HG02884 (cell line): ENCODE results near the gene RARRES2.
A peak's percentile ranks its signal among the peaks of the same experiment; 100 is the strongest.

ENCODE experiments used
- ATAC-seq: cut with Tn5 transposase; IDR thresholded peaks from one replicate; pipeline ENCODE4 v1.9.1; 2021; ENCODE audit warnings: mild to moderate bottlenecking, moderate library complexity; ENCODE audit not compliant: unreplicated experiment

RARRES2 gene

DNA sequence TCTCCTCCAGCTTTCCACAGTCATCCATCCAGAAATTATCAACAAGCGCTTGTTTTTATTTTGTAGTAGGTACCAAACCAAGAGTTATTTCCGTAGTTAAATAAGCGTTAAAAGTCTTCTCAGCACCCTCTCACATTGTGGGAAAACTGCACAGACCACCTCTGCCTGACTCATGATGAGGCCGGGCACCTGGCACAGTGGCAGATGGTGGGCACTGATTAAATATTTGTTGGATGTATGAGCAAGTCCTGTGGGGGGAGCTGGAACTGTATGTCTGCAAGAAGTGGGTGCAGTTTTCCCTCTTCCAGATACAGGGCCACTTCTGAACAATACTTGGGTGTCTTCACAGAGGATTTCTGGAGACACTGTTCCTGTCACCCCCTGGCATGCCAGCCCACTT is 21.9 kb upstream of the RARRES2 start:
- ATAC-seq, result no peak

DNA sequence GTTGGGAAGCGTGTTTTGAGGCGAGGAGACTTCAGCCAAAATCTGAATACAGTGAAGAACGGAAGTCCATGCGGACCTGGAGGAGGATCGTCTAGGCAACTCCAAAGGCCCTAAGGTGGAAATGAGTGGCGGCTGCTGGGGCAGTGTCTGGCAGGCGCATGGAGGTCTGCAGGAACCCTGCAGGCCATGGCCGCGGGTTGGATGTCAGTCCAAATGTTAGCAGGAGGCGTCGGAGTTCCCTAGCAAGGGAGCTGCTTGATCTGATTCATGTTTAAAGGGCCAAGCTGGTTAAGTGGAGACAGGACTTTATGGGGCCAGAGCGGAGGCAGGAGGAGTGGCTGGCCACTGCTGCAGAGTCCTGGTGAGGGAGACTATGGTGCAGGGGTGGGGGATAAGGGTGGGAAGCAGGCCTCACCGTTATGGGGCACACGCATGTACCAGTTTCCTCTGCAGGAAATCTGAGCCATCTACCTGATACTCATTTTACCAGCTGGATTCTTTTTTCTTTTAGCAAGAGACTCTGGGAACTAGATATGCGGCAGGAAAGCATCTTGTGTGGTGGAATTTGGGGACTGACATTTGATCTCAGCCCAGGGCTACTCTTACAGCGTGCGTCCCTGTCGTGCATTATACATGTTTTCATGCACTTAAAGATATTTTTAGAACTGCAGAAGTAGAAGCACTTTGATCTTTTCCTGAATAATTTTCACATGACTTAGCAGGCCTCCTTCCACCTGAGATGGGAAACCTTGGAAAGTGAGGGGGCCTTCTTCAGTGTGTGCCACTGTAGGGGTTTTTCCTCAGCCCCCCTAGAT is 20.6 kb upstream of the RARRES2 start:
- ATAC-seq, result no peak

- ATAC-seq, result no peak
Observed at GRCh38 chr7:150361402-150361801, 20.0 kb upstream of the RARRES2 start.

DNA sequence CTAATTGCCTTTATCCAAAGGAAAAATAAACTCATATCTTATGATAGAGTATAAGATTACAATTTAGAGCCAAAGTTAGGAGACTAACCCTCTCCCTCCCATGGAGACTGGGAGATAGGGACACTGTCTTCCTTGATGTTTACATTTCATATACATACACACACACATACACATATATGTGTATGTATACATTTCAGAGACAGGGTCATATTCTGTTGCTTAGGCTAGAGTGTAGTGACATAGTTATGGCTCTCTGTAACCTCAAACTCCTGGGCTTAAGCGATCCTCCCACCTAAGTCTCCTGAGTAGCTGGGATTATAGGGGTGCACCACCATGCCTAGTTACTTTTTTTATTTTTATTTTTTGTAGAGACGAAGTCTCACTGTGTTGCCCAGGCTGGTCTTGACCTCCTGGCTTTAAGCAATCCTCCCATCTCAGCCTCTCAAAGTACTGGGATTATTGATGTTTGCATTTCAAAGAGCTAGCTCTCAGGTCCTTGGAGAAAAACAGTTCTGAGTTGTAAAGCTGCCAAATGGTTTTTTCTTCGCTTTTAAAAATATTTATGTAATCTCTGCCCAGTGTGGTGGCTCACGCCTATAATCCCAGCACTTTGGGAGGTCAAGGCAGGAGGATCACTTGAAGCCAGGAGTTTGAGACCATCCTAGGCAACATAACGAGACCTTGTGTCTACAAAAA is 19.1 kb upstream of the RARRES2 start:
- no peak for ATAC-seq

DNA sequence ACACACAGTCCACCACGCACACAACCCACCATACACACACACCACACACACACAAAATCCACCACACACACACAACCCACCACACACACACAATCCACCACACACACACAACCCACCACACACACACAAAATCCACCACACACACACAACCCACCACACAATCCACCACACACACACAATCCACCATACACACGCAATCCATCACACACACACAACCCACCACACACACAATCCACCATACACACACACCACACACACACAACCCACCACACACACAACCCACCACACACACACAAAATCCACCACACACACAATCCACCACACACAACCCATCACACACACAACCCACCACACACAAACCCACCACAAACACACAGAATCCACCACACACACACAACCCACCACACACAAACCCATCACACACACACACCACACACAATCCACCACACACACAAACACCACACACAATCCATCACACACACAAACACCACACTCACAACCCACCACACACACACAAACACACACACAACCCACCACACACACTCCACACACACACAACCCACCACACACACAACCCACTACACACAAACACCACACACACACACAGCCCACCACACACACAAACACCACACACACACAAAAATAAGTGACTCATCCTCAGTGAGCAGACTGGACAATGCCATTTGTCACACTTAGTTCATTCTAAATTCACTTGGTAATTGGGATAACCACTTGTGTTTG is 18.4 kb upstream of the RARRES2 start:
- ATAC-seq, result no peak

DNA sequence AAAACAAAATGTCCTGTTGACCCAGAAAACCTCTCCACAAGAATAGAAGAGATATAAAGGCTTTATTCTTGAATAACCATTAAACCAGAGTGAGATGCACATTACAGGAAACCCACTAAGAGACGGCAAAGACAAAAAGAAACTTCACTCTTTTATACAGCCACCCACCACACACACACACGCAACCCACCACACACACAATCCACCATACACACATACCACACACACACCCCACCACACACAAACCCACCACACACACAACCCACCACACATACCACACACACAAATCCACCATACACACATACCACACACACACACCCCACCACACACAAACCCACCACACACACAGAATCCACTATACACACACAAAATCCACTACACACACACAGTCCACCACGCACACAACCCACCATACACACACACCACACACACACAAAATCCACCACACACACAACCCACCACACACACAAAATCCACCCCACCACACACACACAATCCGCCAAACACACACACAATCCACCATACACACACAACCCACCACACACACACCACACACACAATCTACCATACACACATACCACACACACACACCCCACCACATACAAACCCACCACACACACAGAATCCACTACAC is 17.7 kb upstream of the RARRES2 start:
- ATAC-seq, result no peak

DNA sequence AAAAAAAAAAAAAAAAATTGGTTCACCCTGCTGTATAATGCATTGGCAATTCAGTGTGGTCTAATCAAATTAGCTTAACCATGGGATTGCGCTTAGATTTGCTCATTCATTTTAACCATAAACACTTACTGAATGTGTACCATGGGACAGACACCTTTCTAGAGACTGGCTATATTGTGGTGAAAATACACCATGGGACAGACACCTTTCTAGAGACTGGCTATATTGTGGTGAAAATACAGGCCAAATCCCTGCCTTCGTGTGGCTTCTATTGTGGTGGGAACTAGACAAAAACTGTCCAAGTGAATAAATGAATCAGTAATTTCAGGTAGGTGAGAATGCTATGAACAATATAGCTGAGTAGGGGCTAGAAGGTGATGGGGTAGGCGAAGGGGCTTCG is 17.0 kb upstream of the RARRES2 start:
- ATAC-seq, result no peak

DNA sequence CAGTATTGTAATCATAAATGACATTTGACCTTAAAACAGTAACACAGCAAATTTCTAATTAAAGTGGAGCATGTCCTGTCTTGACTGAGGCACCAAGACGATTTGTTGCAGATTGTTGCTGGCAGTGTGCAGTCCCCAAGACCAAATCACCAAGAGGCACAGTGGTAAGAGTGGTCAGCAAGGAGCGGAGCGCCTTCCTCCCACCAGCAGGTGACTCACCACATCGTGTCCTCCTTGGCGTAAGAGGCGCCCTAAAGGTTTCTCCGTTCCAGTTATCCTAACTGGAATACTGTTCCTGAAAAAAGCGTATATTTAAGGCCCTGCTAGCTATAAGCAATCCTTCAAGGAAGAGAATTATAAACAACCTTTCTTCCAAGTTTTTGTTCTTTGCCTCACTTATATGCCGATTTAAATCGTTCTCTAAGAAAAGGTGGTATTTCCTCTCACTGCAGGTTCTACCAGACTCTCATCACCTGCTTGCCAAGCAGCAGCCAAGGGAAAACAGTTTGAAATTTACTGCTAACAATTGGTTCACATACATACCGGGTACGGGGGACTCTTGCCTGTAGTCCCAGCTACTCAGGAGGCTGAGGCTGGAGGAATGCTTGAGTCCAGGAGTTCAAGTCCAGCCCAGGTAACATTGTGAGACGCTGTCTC is 16.5 kb upstream of the RARRES2 start:
- ATAC-seq, result no peak

GRCh38 chr7:150357270-150357669 is 15.8 kb upstream of the RARRES2 start:
- no peak for ATAC-seq

- ATAC-seq, result no peak
Observed at GRCh38 chr7:150356265-150356897, 15.0 kb upstream of the RARRES2 start.

DNA sequence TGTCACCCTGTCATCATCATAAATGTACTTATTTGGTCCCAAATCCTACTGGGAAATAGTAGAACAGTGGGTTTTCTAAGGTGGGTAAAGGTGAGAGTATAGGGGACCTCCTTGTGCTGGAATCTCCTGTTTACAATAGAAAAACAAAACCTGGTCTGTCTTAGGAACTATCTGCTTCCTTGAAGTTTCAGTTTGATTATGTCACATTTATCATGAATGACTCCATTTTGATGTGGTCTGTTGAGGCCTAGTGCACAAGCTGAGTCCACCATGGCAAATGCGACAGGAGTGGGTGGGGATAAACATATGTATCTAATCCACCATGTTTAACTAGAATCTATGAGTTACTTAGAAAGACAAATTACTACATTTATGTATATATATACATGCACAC is 14.2 kb upstream of the RARRES2 start:
- no peak for ATAC-seq

DNA sequence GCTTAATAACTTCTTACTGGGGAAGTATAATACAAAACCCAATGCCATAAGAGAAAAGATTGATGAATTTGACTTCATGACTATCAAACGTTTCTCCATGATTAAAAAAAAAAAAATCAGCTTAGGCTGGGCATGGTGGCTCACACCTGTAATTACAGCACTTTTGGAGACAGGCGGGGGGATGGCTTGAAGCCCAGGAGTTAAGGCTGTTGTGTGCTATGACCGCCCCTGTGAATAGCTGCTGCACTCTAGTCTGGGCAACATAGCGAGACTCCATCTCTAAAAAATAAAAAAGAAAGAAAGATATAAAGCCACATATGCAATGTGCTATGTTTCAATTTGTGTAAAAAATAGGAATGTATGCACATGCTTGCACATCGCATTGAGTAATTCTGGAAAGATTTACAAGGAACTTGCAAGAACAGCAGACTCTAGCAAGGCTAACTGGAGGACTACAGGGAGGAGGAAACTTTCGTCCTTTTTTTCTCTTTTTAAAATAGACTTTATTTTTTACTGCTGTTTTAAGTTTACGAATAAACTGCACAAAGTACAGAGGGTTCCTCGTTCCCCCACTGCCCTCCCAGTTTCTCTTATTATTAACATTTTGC is 10.3 kb upstream of the RARRES2 start:
- no peak for ATAC-seq

- no peak for ATAC-seq
Observed at GRCh38 chr7:150346922-150347321, 5.5 kb upstream of the RARRES2 start.

DNA sequence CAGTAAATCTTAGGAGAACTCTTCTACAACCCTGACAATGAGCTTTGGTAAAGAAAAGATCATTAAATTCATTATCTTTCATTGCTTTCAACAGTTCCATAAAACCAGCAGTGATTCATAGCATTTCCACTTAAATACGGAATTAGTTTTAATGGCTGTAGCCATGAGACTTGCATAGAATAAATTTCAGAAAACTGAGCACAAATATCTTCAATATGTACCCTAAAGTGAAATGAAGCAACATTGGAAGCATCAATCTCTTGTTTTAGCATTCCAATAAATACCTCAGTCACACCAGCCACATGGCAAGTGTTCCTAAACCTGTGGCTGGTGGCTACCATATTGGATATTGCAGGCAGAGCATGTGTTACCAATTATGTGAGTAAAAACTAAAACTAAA is 3.6 kb upstream of the RARRES2 start:
- ATAC-seq, result no peak

GRCh38 chr7:150344299-150344698 is 2.9 kb upstream of the RARRES2 start:
- no peak for ATAC-seq

GRCh38 chr7:150343225-150343624 is 1.8 kb upstream of the RARRES2 start:
- no peak for ATAC-seq

- ATAC-seq, result no peak
Observed at GRCh38 chr7:150342121-150342408, 636 bp upstream of the RARRES2 start.

- no peak for ATAC-seq
Observed at GRCh38 chr7:150340875-150341262, 560 bp downstream of the RARRES2 start.

DNA sequence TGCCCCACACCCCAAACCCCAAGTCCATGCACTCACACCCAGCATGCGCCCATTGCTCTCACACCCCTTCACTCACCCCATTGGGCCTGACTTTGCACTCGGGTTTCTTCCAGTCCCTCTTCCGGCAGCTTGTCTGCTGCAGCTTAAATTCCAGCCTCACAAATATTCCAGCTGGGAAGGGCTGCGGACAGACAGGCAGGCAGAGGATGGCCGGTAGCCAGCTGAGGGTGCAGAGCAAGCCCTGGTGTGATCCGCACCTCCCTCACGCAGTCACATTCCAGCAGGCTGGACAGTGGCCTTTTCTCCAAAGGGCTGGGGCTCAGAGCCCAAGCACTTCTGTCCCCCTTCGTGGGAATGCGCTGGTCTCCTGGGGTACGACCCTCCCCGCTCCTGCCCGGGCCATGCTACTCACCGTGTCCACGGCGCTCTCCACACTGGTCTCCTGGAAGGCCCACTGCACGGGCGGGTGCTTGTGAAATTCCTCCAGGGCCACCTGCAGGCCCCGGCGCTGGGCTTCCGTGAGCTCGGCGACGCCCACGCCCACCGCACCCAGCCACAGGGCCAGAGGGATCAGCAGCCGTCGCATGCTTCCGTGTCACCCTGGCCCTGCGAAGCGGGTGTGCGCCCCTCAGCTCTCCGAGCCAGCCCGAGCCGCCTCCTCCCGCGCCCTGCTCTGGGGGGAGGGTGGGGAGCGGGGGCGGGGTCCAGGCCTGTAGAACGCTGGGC is 1.2 kb downstream of the RARRES2 start:
- peak; percentile 59 for ATAC-seq

DNA sequence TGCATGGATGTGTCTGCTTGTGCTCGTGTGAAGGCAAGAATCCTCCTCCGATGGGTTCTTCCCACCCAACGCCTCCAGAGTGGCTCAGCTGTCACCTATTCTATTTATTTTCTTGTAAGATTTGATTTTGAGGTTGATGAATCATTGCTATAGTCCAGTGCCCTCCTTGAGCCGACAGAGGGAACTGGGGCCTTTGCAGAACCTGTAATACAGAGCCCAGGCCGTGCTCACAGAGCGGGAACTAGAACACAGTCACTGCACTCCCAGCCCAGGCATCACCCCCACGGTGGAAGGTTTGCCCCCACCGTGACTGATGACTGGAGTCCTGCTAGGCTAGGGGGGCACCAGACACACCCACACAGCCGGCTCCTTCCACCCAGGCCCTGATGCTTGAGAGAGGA is 2.0 kb downstream of the RARRES2 start:
- ATAC-seq, result no peak
